HG03066 (cell line): ENCODE results near the gene TMEM168.

ENCODE experiments used
- ATAC-seq: cut with Tn5 transposase; IDR thresholded peaks from one replicate; pipeline ENCODE4 v1.9.1; 2021; ENCODE audit warnings: low read depth; ENCODE audit not compliant: unreplicated experiment

TMEM168 gene

GRCh38 chr7:112723416-112723815 lies 66.8 kb downstream of the TMEM168 start:
- no peak for ATAC-seq

GRCh38 chr7:112721366-112721765 lies 68.8 kb downstream of the TMEM168 start:
- no peak for ATAC-seq

GRCh38 chr7:112715525-112715924 lies 74.7 kb downstream of the TMEM168 start:
- no peak for ATAC-seq

GRCh38 chr7:112714917-112715316 lies 75.3 kb downstream of the TMEM168 start:
- no peak for ATAC-seq
